Activated B cell treated with CpG ODN at 0.5 μM for 24 hours (primary cell): ENCODE measurements around the gene PLXDC1. TPM values are rescaled to one million over a fixed set of nuclear protein-coding genes. Genes with fewer than 3 reads are reported as not detected.
A peak's percentile ranks its signal among the peaks of the same experiment; 100 is the strongest.

Source experiments
- ATAC-seq: fragments of 200-7000 bp; cut with Tn5 transposase; one replicate; pipeline ENCODE4 v1.10.0; 2021; ENCODE audit warnings: low read depth, mild to moderate bottlenecking, moderate library complexity
- CTCF ChIA-PET: fragments of 350-600 bp; sonication (Branson Sonifier 250); formaldehyde crosslinking; loops from one replicate; lab custom pipeline; 2021; ENCODE audit warnings: antibody characterized with exemption; lab: Charles Lee
- POLR2A ChIA-PET: fragments of 350-600 bp; sonication (Branson Sonifier 250); formaldehyde crosslinking; loops from one replicate; lab custom pipeline; 2021; ENCODE audit warnings: antibody characterized with exemption; lab: Charles Lee
- DNase-seq: peaks from one replicate; pipeline ENCODE4 v3.0.0; 2022
- H3K27ac Mint-ChIP-seq: one replicate; pipeline ENCODE4 v1.8.0; 2020; ENCODE audit warnings: mixed read lengths
- H3K27me3 Mint-ChIP-seq: one replicate; pipeline ENCODE4 v1.8.0; 2021; ENCODE audit warnings: mixed read lengths
- H3K36me3 Mint-ChIP-seq: one replicate; pipeline ENCODE4 v1.8.0; 2021; ENCODE audit warnings: low read depth, mixed read lengths
- H3K4me1 Mint-ChIP-seq: one replicate; pipeline ENCODE4 v1.8.0; 2021; ENCODE audit warnings: mixed read lengths
- H3K4me3 Mint-ChIP-seq: one replicate; pipeline ENCODE4 v1.8.0; 2020; ENCODE audit warnings: mild to moderate bottlenecking, mixed read lengths
- H3K9me3 Mint-ChIP-seq: one replicate; pipeline ENCODE4 v1.8.0; 2020; ENCODE audit warnings: mixed read lengths
- CTCF ChIP-seq: fragments of 200-600 bp; IDR thresholded peaks from one replicate; pipeline ENCODE4 v1.8.0; 2022; ENCODE audit warnings: antibody characterized with exemption, mild to moderate bottlenecking
- intact Hi-C: fragments of 100-400 bp; cut with micrococcal nuclease; formaldehyde crosslinking; loops from one replicate; pipeline ENCODE4 v1.15.1; 2024
- total RNA-seq: library from RNA; stranded (reverse); gene quantifications from 2 replicates; pipeline ENCODE4 v1.2.3, GENCODE V29; 2022

The PLXDC1 gene
- total RNA-seq, 1 donor from 2014 or later = not detected

GRCh38 chr17:39198186-39198566, 46.7 kb upstream of the PLXDC1 start:
- POLR2A ChIA-PET = no interaction called here
- DNase-seq (no peak), ATAC-seq (no peak)
- H3K27me3 Mint-ChIP-seq = no peaks in the 10 kb centered on the region
- H3K4me1 Mint-ChIP-seq = peaks cover 62% of the 10 kb centered on the region
- H3K36me3 Mint-ChIP-seq = peaks cover 33% of the 10 kb centered on the region
- peak overlapping the region; percentile 81 for H3K4me3 Mint-ChIP-seq
- intact Hi-C loops = no loop called here
- CTCF ChIA-PET = no interaction called here
- no peak for TF ChIP-seq CTCF
- H3K9me3 Mint-ChIP-seq = no peaks in the 10 kb centered on the region
- H3K27ac Mint-ChIP-seq = no peak overlapping the region

GRCh38 chr17:39197380-39198185, 46.1 kb upstream of the PLXDC1 start, which contains the start of gene CACNB1:
TSS of gene CACNB1 (minus strand) at chr17:39197669. CDS start at chr17:39197495, 174 bp downstream.
- ChIA-PET POLR2A (interaction anchor here (0.6 kb wide), 1 partner anchor 497 kb away, joined by 4 read pairs; no protein-coding TSS in a partner anchor), CTCF (no interaction called here)
- Mint-ChIP-seq H3K36me3 (peaks cover 28% of the 10 kb centered on the region), H3K4me1 (peaks cover 58% of the 10 kb centered on the region), H3K4me3 (peak within 1 kb of the TSS; percentile 81), H3K27ac (no peak within 1 kb of the TSS), H3K9me3 (no peaks in the 10 kb centered on the region), H3K27me3 (no peaks in the 10 kb centered on the region)
- peak; percentile 59 for DNase-seq
- intact Hi-C loops = loop anchor here (2.0 kb wide), 1 partner anchor 45 kb away; no protein-coding TSS in a partner anchor
- no peak for TF ChIP-seq CTCF
- ATAC-seq = peak; percentile 38

DNA sequence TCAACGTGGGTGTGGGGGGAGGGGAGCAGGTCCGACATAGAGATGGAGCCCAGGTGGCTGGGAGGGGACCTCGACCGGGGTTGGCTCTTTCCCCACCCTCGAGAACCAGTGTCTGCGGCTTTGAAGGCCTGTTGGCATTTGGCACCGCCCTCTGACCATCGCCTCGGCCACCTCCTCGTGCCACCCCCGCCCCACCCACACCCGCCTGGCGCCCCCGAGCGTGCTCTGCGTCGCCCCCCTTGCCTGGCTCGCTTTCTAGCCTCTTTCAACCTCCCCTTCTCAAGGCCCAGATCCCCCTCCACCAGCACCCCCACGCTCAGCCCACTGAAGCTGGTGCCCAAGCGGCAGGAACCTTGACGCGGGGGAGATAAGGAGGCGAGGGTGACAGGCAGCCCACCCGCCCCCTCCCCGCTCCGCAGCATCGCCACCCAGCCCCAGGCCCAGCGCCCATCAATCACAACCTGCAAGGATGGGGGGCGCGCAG, 45.4 kb upstream of the PLXDC1 start:
- POLR2A ChIA-PET = interaction anchor here (0.6 kb wide), 1 partner anchor 496 kb away, joined by 4 read pairs; no protein-coding TSS in a partner anchor
- CTCF ChIA-PET = no interaction called here
- ATAC-seq = no peak
- peaks cover 51% of the 10 kb centered on the region for H3K4me1 Mint-ChIP-seq
- no peaks in the 10 kb centered on the region for H3K27me3 Mint-ChIP-seq
- H3K27ac Mint-ChIP-seq = no peak overlapping the region
- peak overlapping the region; percentile 81 for H3K4me3 Mint-ChIP-seq
- H3K36me3 Mint-ChIP-seq = peaks cover 21% of the 10 kb centered on the region
- no peak for TF ChIP-seq CTCF
- no peak for DNase-seq
- intact Hi-C loops = loop anchor here (2.0 kb wide), 1 partner anchor 44 kb away; no protein-coding TSS in a partner anchor
- H3K9me3 Mint-ChIP-seq = no peaks in the 10 kb centered on the region

- DNase-seq (no peak), ATAC-seq (no peak)
- ChIA-PET CTCF (interaction anchor here (1.5 kb wide), 1 partner anchor 43 kb away, joined by 4 read pairs; no protein-coding TSS in a partner anchor), POLR2A (interaction anchor here (0.5 kb wide), 1 partner anchor 327 kb away, joined by 5 read pairs; no protein-coding TSS in a partner anchor)
- TF ChIP-seq CTCF = no peak
- intact Hi-C loops = loop anchor here (2.0 kb wide), 1 partner anchor 44 kb away; no protein-coding TSS in a partner anchor
- H3K9me3 Mint-ChIP-seq = no peaks in the 10 kb centered on the region
- H3K4me1 Mint-ChIP-seq = peaks cover 47% of the 10 kb centered on the region
- H3K27me3 Mint-ChIP-seq = no peaks in the 10 kb centered on the region
- peaks cover 17% of the 10 kb centered on the region for H3K36me3 Mint-ChIP-seq
- peak overlapping the region; percentile 57 for H3K4me3 Mint-ChIP-seq
- no peak overlapping the region for H3K27ac Mint-ChIP-seq
These were observed 44.9 kb upstream of the PLXDC1 start for GRCh38 chr17:39196241-39196807.
